GM21423 (cell line): Measurements from ENCODE around the gene IPO7.

Source experiments
- ATAC-seq: cut with Tn5 transposase; IDR thresholded peaks from one replicate; pipeline ENCODE4 v1.9.1; 2021; ENCODE audit warnings: mild to moderate bottlenecking, moderate library complexity; ENCODE audit not compliant: unreplicated experiment

Gene IPO7

DNA sequence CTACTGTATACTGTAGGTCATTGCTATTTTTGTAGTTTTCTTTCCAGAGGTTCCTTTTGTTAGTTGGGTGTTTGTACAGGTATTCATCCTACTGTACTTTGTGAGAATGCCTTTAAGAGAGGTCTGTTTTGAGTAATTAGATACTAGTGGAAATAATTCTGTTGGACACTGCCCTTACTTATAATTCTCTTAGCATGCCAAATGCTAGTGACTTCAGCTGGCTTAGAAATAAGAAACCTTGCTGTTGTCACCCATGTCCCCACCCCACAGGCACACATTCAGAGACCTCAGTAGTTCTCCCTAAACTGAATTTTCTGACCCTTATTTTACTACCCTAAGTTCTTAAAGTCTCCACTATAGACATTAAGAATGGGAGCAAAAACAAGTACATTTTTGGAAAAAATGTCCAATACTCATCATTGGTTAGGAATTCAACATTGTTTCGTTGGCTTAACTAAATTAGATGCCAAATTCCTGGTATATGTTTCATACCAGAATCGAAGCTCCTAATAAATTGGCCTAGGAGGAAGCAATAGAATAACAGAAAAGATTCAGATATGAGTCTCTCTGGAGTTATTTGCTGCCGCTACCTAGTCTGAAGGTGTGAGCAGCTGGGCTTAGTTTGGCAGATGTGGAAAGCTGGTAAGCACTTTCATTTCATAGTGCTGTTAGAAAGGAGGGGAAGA is 104.8 kb downstream of the IPO7 start:
- no peak for ATAC-seq

DNA sequence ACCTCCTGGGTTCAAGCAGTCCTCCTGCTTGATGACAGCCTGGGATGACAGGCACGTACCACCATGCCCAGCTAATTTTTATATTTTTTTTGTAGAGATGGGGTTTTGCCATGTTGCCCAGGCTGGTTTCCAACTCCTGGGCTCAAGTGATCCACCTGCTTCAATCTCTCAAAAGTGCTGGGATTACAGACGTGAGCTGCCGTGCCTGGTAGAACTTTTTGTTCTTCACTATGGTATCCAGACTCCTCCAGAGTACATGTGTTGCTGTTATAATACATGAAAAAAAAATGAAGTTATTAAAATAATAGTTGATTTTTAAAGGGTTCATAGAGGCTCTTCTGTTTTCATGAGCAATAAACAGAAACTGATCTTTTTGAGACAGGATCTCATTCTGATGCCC is 105.9 kb downstream of the IPO7 start:
- ATAC-seq = no peak

DNA sequence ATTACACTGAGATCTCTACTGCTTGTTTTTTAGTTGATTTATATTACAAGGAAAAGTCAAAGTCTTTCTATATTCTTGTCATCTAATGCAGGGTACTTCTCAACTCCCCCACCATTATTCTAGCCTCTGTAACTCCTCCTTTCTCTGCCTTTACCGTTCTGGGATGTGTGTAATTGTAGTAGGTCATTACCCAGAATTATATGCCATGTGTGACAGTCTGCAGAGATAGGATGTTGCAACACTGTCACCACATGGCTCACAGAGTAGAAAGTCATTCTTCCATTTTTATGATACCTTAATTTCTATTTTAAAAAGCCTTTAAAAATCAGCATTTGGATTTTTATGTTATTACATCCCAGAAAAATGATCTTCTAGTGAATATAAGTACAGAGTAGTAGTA is 109.0 kb downstream of the IPO7 start:
- no peak for ATAC-seq

DNA sequence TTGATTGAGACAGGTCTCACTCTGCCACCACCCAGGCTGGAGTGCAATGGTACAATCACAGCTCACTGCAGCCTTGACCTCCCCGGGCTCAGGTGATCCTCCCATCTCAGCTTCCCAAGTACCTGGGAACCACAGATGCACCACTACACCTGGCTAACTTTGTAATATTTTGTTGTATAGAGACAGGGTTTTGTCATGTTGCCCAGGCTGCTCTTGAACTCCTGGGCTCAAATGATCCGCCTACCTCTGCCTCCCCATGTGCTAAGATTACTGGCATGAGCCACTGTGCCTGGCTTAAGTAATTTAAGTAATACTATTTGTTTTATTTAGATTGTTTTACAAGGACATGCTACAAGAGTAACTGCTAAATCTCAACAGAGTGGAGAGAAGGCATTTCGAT is 109.9 kb downstream of the IPO7 start:
- no peak for ATAC-seq

DNA sequence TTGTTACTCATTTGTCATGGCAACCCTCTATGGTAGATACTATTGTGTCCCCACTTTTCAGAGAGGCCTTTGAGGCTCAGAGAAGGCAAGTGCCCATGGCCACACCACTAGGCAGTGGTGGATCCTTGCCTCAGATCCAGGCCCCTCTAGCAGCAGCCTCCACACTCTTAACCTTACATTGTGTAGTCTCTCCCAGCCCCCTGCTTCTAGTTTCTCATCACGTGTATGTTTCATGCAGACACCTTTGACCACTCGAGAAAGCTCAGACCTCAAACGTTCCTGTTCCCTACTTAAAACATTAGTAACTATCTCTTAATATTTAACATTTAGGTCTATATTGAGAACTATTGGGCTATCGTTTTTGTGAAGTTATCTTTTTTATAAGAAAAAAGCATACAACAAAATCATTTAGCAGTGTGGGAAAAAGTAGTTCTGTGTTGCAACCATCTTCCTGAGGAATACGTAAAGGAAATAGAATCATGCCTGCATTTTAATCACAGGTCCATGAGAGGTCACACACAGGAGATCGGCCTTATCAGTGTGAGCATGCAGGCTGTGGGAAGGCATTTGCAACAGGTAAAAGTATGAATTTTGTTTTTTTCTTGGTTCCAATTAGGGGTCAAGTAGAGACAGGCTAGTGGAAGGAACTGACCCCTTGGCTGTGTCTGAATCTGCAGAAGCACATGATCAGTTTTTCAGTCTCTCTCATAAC is 111.5 kb downstream of the IPO7 start:
- ATAC-seq = no peak
